HS-5 (cell line): ENCODE data around the gene AGPAT3.

ENCODE experiments used
- DNase-seq: peaks from one replicate; pipeline ENCODE4 v3.0.0-alpha.2; 2012; ENCODE audit warnings: low read depth

Gene AGPAT3

GRCh38 chr21:44027607-44028286 lies 162.7 kb downstream of the AGPAT3 start:
- no peak for DNase-seq

DNA sequence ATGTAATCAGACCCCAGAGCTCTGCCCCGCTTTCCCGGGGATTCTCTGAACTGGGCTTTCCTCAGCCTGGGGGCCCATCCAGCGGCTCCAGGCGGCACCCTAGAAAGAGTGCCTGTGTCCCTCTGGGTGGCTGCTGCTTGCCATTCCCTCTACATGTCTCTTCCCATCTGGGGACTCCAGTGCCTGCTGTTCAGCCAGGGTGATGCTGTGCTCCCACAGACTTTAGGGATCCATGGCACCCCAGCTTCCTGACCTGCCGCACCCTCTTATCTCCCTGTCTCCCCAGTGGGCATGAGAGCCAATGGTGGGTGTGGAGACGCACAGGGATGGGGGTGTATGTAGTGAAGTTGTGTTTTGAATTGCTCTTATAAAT lies 163.2 kb downstream of the AGPAT3 start:
- no peak for DNase-seq

DNA sequence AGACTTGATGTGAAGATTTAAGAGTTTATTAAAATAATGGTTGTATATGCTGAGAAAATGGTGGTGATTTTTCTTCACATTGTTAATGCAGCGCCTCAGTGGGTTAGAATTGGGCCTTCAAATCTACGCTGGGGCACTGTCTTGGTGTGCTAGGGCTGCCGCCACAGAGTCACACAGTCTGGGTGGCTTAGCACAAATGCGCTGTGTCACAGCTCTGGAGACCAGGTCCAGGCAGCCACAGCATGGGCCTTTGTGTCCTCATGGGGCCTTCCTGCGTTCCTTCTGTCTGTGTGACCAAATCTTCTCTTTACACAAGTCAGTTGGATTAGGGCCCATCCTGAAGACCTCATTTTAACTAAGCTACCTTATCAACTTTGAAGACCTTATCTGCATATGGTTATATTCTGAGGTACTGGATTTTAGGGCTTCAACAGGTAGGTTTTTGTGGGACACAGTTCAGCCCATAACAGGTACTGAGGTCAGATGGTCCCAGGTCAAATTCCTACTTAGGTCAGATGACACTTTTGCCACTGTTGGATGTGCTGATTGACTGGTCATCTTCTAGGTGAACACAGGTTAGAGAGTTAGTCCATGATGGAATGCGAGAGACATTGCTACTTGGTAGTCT lies 164.6 kb downstream of the AGPAT3 start:
- no peak for DNase-seq

- no peak for DNase-seq
Measured at GRCh38 chr21:44035244-44035643, 170.2 kb downstream of the AGPAT3 start.
